ENCODE data around the gene KMT2C.

The KMT2C gene

GRCh38 chr7:152121432-152121831 is 314.4 kb downstream of the KMT2C start:
- Histone ChIP-seq H3K4me3 (ENCODE audit: low read depth, low read length) (no peak overlapping the region), H3K36me3 (ENCODE audit: control insufficient read depth in 2 of 2, insufficient read depth in 1 of 2, low read length in 2 of 2) (peaks cover under 1 to 94% of the 10 kb centered on the region in 2 experiments), H3K4me1 (ENCODE audit: control insufficient read depth, insufficient read depth, low read length) (no peaks in the 10 kb centered on the region), H3K27ac (ENCODE audit: extremely low read depth, low read depth, low read length) (no peak overlapping the region), H3K9me3 (ENCODE audit: control insufficient read depth, insufficient read depth, low read depth, low read length) (no peaks in the 10 kb centered on the region)
- ChIA-PET CTCF (no interaction called here), POLR2A (no interaction called here)
- TF ChIP-seq ZSCAN5A (tag by site-specific recombination; IDR thresholded peaks at IDR 0.05), result no peak
- TF ChIP-seq ZBTB17 (tag by site-specific recombination; IDR thresholded peaks at IDR 0.05), result no peak
- TF ChIP-seq KLF8 (tag by site-specific recombination; IDR thresholded peaks at IDR 0.05), result no peak
- TF ChIP-seq ZNF654 (tag by site-specific recombination; IDR thresholded peaks at IDR 0.05; ENCODE audit: low read depth), result no peak
- no peak for TF ChIP-seq SP2 (tag by site-specific recombination; IDR thresholded peaks at IDR 0.05)
- no peak for TF ChIP-seq ELK4 (IDR thresholded peaks at IDR 0.05; ENCODE audit: borderline replicate concordance, low read depth, low read length)
- no peak for TF ChIP-seq ZNF776 (tag by site-specific recombination; IDR thresholded peaks at IDR 0.05; ENCODE audit: borderline replicate concordance)
- no peak for TF ChIP-seq ZNF138 (tag by site-specific recombination; IDR thresholded peaks at IDR 0.05; ENCODE audit: borderline replicate concordance)
- TF ChIP-seq ZNF639 (tag by site-specific recombination; IDR thresholded peaks at IDR 0.05), result no peak

- ChIA-PET CTCF (no interaction called here), POLR2A (no interaction called here)
- Histone ChIP-seq H3K4me1 (ENCODE audit: control insufficient read depth, insufficient read depth, low read length) (no peaks in the 10 kb centered on the region), H3K9me3 (ENCODE audit: control insufficient read depth, insufficient read depth, low read depth, low read length) (no peaks in the 10 kb centered on the region), H3K36me3 (ENCODE audit: control insufficient read depth in 2 of 2, insufficient read depth in 1 of 2, low read length in 2 of 2) (peaks cover 3 to 93% of the 10 kb centered on the region in 2 experiments), H3K27ac (ENCODE audit: extremely low read depth, low read depth, low read length) (no peak overlapping the region), H3K4me3 (ENCODE audit: low read depth, low read length) (no peak overlapping the region)
- TF ChIP-seq ZNF76 (tag by site-specific recombination; IDR thresholded peaks at IDR 0.05; ENCODE audit: borderline replicate concordance, low read depth) (no peak), SP2 (tag by site-specific recombination; IDR thresholded peaks at IDR 0.05) (no peak), ZNF785 (tag by site-specific recombination; IDR thresholded peaks at IDR 0.05) (no peak)
These were observed 315.0 kb downstream of the KMT2C start for GRCh38 chr7:152120776-152121175.

GRCh38 chr7:152120210-152120609 is 315.6 kb downstream of the KMT2C start:
- Histone ChIP-seq H3K27ac (ENCODE audit: extremely low read depth, low read depth, low read length) (no peak overlapping the region), H3K4me3 (ENCODE audit: low read depth, low read length) (no peak overlapping the region), H3K9me3 (ENCODE audit: control insufficient read depth, insufficient read depth, low read depth, low read length) (no peaks in the 10 kb centered on the region), H3K36me3 (ENCODE audit: control insufficient read depth in 2 of 2, insufficient read depth in 1 of 2, low read length in 2 of 2) (peaks cover 3 to 92% of the 10 kb centered on the region in 2 experiments), H3K4me1 (ENCODE audit: control insufficient read depth, insufficient read depth, low read length) (no peaks in the 10 kb centered on the region)
- ChIA-PET POLR2A (no interaction called here), CTCF (no interaction called here)
- TF ChIP-seq ZNF148 (tag by site-specific recombination; IDR thresholded peaks at IDR 0.05; ENCODE audit: borderline replicate concordance) (no peak), ZNF791 (tag by site-specific recombination; IDR thresholded peaks at IDR 0.05) (no peak), ZNF362 (tag by site-specific recombination; IDR thresholded peaks at IDR 0.05) (no peak), ZNF561 (tag by site-specific recombination; IDR thresholded peaks at IDR 0.05; ENCODE audit: borderline replicate concordance) (no peak), ZNF530 (tag by site-specific recombination; IDR thresholded peaks at IDR 0.05; ENCODE audit: low read depth) (no peak), ZNF473 (tag by site-specific recombination; IDR thresholded peaks at IDR 0.05) (no peak), ZNF600 (tag by site-specific recombination; IDR thresholded peaks at IDR 0.05) (no peak), ZNF555 (tag by site-specific recombination; conservative IDR thresholded peaks at IDR 0.05) (no peak), ZSCAN5A (tag by site-specific recombination; IDR thresholded peaks at IDR 0.05) (no peak), ZNF664 (tag by site-specific recombination; IDR thresholded peaks at IDR 0.05) (no peak), ZNF792 (tag by site-specific recombination; IDR thresholded peaks at IDR 0.05) (no peak), ZNF292 (tag by site-specific recombination; IDR thresholded peaks at IDR 0.05; ENCODE audit: borderline replicate concordance, low read depth) (no peak), ZNF501 (tag by site-specific recombination; IDR thresholded peaks at IDR 0.05) (no peak)
